ENCODE data around the gene ENKD1.

GRCh38 chr16:67645397-67646121, 21.0 kb downstream of the ENKD1 start:
- TF ChIP-seq CTCF (IDR thresholded peaks at IDR 0.05): no peak
- no peak for TF ChIP-seq EP300 (IDR thresholded peaks at IDR 0.05)
- no peak for TF ChIP-seq POLR2A (IDR thresholded peaks at IDR 0.05)
